Endothelial cell of umbilical vein (primary cell): ENCODE results near the gene CRYL1.

Source experiments
- CTCF ChIP-seq, 2 donors: IDR thresholded peaks; 1 replicate in 1 of 2; 2 replicates in 1 of 2; pipeline ENCODE4 v1.5.1; 2011; ENCODE audit warnings: low read length in 2 of 2, mild to moderate bottlenecking in 2 of 2, moderate library complexity in 2 of 2, control low read depth in 1 of 2, inconsistent platforms in 1 of 2, low read depth in 1 of 2; ENCODE audit not compliant: insufficient read depth in 1 of 2; ENCODE audit errors: extremely low read depth in 1 of 2
- EZH2 ChIP-seq: IDR thresholded peaks from 2 replicates; pipeline ENCODE4 v1.6.1; 2012; ENCODE audit warnings: borderline replicate concordance, low read depth, mild to moderate bottlenecking, moderate library complexity, low read length, inconsistent platforms; ENCODE audit not compliant: severe bottlenecking
- POLR2AphosphoS5 ChIP-seq: IDR thresholded peaks from 2 replicates; pipeline ENCODE4 v1.6.1; 2012; ENCODE audit warnings: low read depth, mild to moderate bottlenecking, control low read depth, low read length, moderate library complexity; ENCODE audit not compliant: insufficient read depth
- TF ChIP-seq, protein P1 (sequence below): IDR thresholded peaks from 2 replicates; pipeline ENCODE4 v1.6.1; 2011; ENCODE audit not compliant: insufficient read depth, insufficient read length

DNA sequence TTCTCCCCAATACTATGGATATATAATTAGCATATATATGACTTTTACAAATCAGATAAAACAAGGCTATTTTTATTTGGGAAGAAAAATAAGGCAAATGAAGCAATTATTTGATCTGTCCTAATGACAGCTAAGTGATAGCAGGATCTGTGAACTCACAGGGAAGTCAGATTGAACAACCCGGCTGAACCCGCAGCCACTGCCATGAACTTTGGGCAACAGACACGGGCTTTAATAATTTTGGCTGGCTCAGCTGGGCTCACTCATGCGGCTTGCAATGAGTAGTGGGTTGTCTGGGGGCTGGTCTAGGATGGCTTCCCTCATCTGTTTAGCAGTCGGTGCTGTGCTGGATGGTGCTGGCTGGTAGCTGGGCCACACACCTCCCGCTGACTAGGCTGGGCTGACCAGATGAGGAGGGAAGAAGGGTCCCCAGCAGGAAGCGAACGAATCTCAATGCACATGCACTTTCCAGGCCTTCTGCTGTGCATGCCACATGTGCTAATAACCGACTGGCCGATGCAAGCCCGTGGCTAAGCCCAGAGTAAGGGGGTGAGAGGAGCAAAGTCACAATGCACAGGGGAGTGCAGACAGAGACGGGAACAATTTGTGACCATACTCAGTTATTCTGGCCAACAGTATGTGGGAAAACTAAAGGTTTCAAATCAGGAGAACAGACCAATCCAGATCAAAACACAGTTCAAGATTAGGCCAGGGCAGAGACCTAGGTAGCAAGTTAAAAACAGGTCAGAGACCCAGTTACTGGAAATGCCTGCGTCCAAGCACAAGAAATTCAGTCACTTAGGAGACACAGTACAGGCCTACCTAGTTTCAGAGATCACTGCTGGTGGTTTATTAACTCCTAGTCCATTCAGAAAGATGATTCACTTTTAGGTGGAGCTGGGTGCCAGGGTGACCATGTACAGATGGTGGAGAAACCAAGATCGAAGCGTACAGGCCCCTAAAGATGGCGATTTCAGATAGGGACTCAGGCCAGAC lies 22.3 kb downstream of the CRYL1 start:
- TF ChIP-seq CTCF (IDR thresholded peaks at IDR 0.05; ENCODE audit: extremely low read depth in 1 of 2, insufficient read depth in 1 of 2, low read depth in 1 of 2, low read length in 2 of 2): no peak
- TF ChIP-seq, protein P1, sequence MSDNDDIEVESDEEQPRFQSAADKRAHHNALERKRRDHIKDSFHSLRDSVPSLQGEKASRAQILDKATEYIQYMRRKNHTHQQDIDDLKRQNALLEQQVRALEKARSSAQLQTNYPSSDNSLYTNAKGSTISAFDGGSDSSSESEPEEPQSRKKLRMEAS: no peak
- no peak for TF ChIP-seq EZH2
- TF ChIP-seq POLR2AphosphoS5: no peak
